ENCODE measurements around the gene FN1.

GRCh38 chr2:215431290-215431689 lies 4.6 kb downstream of the FN1 start:
- TF ChIP-seq CTCF (IDR thresholded peaks at IDR 0.05) (no peak), EP300 (IDR thresholded peaks at IDR 0.05; ENCODE audit: low read depth) (no peak)

All from transverse colon (tissue), 3 donors.